ENCODE measurements around the gene YEATS2.
"Not testable (repeated sequence)": the region's sequence is repeated elsewhere in the genome, so short reads cannot be mapped to it uniquely, and the experiment has no call there.

The YEATS2 gene

DNA sequence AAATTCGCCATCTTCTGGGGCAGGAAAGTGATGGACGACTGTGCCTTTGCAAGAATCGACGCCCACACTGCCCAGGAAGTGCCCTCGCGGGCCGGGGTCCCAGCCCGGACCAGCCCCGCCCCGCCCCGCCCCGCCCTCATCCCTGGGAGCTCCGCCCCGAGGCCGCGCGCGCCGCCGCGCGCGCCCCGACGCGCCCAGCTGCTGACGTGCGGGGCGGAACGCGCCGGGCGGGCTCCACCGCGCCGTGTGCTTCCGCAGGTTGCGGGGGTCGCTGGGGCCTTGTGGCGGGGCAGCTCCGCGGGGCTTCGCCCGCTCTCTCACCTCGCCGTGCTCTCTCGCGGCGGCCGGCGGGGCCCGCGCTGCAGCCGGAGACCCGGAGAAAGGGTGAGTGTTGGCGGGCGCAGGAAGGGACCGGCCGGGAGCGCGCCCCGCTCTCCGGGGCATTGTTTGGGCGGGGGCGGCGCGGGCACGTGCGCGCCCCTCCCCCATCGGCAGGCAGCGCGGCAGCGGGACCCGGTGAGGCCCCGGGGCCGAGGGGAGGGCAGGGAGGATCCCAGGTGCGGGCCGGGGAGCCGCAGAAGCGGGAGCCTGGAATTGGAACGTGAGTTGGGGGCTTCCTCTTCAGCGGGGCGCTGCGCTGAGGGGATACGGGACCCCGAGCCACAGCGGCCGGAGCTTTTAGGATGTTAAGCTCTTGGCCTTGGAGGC, at the start of gene YEATS2:
YEATS2 (plus strand) TSS at position 188 of the 708 bp plus-strand sequence. CDS start 17,366 bp downstream, outside the sequence.
- DNase-seq, result peak; percentile 86

DNA sequence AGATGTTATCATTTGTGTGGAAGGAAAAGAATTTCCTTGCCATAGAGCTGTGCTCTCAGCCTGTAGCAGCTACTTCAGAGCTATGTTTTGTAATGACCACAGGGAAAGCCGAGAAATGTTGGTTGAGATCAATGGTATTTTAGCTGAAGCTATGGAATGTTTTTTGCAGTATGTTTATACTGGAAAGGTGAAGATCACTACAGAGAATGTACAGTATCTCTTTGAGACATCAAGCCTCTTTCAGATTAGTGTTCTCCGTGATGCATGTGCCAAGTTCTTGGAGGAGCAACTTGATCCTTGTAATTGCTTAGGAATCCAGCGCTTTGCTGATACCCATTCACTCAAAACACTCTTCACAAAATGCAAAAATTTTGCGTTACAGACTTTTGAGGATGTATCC, 47.0 kb upstream of the YEATS2 start:
- no peak for DNase-seq

DNA sequence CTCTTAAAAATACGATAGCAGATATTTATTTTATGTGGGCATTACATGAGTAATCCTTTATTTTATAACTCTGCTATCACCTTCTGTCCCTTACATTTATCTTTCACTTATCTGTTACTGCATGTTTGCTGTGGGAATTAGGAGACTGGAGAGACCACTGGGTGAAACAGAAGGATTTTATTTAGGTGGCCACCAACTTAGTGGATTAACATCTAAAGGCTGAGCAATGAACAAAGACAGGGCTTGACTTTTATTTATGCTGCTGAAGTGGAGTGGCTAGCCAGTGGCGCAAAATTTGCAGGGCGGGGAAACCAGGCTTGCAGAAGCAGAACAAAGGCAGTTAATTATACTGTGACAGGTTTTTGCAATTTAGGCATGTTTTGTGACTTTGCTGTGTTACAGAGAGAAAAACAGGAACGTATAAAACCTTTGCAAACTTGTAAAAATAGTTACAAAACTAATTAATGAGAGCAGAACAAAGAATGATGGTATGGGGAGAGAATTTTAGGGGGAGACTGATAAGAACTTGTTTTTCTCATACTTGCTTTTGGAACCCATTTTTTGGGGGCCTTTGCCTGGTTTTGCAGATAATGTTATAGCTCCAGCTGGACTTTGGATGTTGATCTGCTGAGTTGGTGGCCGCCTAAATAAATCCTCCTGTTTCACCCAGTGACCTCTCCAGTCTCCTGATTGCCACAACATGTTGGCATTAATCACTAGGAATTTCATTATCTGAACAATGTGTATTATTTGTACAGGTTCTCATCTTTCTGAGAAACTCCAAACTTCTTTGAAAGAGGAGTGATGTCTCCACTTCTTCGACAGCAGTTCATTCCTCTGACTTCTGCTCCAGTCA, 44.2 kb upstream of the YEATS2 start:
- no peak for DNase-seq

DNA sequence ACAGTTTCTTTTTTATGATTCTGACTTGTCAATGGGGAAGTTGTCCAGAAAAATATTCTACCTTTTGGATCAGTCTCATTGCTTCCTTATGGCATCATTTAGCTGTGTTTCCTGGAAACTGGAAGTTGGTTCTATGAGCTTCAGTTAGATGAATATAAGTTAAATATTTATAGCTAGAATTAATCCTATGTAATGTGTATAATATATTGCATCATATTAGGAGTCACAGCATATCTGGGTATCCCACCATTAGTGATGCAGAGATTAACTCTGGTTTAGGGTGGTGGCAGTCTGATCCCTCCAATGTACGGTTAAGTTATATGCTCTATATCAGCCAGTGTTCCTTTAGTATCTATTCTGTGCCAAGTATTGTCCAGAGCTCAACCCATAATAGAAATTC, 42.9 kb upstream of the YEATS2 start:
- DNase-seq, result no peak

DNA sequence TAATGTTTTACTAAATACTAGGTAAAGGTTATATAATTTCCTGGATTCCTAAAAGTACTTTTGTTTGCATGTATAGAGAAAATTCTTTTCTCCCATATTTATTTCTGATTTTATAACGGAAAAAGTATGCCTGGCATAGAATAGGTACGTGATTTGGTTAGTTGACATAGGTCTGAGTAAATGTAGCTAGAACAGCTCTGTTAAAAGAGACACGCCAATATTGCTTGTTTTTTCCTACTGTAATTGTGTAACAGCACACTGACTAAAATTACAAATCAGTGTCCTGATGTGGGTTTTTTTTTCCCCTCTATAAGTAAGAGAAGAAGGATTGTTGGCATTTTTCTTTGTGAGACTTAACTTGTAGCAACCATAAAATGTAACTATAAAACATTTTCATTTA, 35.5 kb upstream of the YEATS2 start:
- DNase-seq, result no peak

DNA sequence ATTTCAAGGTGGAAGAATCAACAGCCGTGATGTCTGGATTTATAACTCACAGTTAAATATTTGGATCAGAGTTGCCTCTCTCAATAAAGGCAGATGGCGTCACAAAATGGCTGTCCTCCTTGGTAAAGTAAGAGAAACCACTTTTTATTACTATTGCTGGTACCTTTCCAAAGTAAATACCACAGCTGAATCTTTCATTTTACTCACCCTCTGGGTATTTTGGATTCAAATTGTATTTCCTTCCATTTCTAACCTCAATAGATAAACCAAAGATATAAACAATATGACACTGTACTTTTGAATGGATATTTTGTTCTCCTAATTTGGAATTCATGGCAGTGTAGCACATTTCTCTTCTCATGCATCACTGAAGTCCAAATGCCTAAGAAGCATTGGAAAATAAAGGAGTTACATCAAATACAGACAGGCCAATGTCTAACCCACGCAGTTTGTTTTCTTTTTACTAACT, 32.6 kb upstream of the YEATS2 start:
- DNase-seq, result no peak

DNA sequence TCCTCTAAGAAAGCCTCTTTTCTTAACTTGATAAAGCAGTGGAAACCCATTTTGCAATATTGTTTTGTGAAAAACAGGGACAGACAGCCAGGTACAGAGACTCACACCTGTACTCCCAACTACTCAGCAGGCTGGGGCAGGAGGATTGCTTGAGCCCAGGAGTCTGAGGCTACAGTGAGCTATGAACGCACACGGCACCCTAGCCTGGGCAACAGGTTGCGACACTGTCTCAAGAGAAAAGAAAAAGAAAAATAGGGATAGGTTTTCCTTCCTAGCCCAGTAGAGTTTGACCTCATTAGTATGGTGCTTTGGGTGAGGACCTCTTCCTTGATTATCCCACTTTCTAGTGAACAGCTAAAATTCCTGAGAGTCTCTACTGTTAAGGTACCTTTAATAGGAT, 17.5 kb upstream of the YEATS2 start:
- DNase-seq, result no peak

DNA sequence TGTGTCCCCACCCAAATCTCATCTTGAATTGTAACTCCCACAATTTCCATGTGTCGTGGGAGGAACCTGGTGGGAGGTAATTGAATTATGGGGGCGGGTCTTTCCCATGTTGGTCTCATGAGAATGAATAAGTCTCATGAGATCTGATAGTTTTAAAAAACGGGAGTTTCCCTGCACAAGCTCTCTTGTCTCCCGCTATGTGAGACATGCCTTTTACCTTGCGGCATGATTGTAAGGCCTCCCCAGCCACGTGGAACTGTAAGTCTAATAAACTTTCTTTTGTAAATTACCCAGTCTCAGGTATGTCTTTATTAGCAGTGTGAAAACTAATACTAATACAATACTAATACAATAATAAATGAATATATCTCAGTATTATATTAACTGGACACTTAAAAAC, 9.9 kb upstream of the YEATS2 start:
- no peak for DNase-seq

DNA sequence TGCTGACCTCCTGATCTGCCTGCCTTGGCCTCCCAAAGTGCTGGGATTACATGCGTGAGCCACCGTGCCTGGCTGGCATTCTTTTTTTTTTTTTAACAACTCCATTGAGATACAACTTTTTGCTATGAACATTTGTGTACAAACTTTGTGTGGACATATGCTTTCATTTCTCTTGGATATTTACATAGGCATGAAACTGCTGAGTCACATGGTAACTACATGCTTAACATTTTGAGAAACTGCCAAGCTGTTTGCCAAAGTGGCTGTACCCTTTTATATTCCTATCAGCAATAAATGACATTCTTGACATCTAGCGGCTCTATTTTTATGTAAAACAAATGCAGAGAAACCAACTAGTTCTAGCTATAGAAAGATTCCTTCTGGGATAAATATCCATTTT, 8.7 kb upstream of the YEATS2 start:
- DNase-seq, result no peak

DNA sequence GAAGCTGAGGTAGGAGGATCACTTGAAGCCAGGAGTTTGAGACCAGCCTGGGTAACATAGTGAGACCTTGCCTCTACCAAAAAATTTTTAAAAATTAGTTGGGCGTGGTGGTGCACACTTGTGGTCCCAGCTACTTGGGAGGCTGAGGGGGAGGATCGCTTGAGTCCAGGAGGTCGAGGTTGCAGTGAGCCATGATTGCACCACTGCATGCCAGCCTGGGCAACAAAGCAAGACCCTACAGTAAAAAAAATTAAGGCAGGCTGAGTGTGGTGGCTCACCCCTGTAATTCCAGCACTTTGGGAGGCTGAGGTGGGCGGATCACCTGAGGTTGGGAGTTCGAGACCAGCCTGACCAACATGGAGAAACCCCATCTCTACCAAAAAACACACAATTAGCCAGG, 8.0 kb upstream of the YEATS2 start:
- not testable (repeated sequence) for DNase-seq

DNA sequence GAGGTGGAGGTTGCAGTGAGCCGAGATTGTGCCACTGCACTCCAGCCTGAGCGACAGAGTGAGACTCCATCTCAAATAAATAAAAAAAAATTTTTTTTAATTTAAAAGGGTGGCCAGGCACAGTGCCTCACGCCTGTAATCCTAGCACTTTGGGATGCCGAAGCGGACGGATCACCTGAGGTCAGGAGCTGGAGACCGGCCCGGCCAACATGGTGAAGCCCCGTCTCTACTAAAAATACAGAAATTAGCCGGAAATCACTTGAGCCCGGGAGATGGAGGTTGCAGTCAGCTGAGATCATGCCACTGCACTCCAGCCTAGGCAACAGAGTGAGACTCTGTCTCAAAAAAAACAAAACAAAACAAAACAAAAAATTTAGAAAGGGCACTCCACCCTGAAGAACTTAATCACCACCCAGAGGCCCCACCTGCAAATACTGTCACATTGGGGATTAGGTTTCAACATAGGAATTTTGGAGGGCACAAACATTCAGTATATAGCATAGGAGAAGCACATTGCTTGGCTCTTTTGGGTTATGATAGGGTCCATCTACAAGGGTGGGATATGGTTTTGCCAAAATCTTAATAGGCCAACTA, 7.1 kb upstream of the YEATS2 start:
- DNase-seq, result no peak

DNA sequence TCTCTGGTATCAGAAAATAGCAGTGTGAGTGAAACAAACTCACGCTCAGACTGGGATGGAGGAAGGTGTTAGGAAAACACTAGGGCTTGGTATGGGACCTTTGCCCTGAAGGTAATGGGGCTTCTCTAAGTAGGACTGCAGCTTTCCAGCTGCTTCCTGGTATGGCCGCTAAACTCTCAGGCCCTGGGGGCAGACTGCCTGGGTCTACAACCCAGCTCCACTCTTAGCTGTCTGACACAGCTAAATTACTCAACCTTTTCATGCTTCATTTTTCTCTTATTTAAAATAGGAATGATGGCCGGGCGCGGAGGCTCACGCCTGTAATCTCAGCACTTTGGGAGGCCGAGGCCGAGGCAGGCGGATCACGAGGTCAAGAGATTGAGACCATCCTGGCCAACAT, 5.2 kb upstream of the YEATS2 start:
- no peak for DNase-seq

DNA sequence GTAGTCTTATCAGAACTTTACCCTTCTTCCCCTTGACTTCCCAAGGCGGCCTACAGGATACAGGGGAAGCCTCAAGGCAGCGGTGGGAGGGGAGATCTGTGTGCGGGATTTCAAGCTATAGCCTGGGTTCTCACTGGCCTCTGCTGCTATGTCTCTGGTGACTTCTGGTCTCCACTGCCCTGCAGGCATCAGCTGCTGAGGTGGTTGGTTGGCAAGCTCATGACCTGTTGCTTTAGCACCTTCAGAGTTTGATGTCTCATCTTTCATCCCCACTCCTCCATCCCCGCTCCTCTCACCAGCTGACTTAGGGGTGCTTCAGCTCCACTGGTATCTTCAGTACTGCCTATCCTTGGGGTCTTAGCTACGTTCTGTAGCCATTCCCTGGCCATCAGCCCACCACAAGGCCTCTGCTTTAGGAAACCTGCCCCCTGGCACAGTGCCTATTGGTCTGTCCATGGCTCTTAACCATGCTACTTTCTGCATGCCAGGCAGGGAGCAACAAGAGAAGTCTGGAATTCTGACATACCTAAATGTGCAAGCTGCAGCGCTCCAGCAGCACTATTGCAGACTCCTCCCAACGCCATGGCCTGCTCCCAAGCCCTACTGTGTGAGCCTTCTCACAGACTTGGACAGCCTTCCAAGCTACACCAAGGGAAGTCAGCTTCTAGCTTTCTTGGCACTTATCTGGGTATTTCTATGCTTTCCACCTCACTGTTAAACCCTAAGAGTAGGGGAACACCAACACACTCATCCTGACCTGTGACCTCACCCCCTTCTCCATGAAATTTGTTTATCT, 1.8 kb upstream of the YEATS2 start:
- no peak for DNase-seq

DNA sequence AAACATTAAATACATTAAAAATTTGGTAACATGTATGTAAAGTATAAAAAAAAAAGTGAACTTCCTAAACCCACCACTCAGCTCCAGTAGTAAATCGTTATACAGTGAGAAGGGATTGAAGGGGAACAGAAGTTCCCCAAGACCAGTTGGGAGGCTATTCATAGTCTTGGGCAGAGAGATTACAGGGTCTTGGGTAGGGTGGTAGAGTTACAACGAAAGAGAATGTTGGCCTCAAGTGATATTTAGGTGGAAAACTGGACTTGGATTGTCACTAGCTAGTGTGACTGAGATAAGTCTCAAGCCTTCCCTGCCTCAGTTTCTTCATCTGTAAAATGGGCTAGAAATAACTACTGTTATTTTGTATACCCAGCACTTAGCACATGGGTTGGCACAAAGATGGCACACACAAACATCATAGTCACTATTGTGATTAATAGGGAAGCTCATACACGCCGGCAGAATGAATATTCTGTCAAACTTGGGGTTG, 431 bp upstream of the YEATS2 start:
- DNase-seq, result no peak

DNA sequence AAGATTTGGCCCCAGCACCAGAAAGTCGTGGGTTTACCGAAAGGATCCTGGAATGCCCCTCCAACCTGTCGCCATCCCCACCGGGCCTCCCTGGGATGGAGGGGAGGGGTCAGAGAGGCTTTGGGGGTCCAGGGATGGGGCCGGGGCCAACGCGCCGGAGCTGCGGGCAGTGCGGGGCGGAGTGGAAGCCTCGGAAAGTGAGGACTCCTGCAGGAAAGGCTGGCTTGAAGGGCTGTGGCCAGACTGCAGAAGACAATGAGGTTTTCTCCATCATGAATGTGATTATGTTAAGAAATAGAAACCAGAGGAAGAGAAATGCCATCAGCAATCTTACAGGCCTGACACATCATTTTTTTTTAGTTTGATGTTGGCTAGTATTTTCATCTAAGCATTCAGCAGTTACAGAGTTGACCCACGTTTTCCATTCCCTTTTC, 738 bp downstream of the YEATS2 start:
- peak; percentile 36 for DNase-seq

DNA sequence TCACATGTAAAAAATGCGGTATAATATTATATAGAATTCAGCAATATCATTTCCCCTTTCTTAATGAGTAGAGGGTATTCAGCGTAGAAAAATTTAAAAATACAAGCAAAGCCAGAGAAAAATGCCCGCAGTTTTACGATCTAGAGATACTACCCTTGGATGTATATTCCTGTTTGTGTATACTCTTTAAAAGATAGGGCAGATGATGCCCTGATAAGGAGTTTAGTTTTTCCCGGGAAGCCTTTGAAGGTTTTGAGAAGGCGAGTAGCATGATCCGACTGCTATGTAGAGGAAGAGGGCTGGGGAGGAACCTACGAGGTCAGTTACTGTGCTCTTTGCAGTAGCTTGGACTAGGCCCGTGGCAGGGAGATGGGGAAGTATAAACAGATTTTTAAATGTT, 1.2 kb downstream of the YEATS2 start:
- no peak for DNase-seq

DNA sequence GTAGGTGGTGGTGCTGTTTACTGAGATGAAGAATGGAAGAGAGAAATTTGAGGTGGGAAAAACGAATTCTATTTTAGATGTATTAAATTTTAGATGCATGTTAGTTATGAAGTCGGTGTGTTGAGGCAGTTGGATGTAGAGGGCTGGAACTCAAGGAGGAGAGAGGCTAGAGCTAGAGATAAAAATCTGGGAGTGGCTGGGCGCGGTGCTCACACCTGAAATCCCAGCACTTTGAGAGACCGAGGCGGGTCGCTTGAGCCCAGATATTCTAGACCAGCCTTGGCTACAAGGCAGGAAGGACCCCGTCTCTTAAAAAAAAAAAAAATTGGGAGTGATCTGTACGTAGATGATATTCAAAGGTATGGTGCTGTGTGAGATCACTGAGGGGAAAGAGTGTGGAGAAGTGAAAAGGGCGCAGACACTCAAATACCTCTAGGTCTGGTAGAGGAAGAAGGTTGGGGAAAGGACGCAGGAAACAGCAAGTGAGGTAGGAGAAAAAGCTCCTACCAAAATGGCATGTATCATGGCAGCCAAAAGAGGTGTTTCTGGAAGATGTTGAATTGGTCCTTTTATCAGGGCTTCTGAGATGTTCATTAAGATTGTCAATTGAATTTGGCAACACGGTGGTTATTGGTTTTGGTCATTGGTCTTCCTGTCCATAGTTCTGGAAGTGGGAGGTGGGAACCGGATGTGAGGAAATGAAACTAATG, 1.8 kb downstream of the YEATS2 start:
- DNase-seq, result no peak

DNA sequence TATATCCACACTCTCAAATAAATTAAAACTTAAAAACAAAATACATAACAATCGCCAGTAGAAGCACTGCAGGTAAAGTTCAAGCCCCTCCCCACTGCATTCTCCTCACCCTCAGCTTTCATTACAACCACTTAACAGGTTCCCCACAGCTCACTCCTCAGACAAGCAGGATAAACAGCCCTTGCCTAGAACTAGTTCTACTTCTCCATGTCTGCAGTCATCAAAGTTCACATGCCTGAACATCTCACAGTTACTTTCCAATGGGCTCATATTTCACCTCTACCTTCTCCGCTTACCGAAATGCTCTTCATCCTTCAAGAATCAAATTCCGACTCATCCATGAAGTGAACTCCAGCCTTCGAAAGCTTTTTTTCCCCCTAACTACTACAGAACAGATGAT, 4.1 kb downstream of the YEATS2 start:
- DNase-seq, result no peak

DNA sequence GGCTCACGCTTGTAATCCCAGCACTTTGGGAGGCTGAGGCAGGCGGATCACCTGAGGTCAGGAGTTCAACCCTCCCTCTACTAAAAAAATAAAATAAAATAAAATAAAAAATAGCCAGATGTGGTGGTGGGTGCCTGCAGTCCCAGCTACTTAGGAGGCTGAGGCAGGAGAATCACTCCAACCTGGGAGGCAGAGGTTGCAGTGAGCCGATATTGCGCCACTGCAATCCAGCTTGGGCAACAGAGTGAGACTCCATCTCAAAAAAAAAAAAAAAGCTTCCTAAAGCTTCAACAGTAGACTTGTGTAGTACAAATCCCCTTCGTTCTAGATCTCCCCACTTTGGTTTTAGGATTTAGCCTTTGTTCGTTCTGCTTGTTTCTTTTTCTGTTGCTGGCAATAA, 6.3 kb downstream of the YEATS2 start:
- not testable (repeated sequence) for DNase-seq

DNA sequence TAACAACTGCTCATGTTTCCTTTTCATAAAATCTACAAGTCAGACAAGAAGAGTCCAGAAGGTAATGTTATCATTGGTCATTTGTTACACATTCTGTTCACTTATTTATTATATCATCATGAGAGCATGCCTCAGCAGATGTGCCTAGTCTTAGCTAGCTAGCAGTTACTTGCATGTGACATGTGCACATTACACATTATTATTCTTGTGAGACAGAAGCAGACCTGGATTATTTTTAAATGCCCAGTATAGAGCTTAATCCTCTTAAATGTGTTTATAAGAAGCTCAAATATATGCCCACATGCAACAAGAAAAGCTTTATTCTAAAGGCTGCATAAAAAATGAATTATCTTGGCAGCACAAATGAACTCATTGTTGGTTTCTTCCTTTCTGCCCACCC, 12.6 kb downstream of the YEATS2 start:
- no peak for DNase-seq

DNA sequence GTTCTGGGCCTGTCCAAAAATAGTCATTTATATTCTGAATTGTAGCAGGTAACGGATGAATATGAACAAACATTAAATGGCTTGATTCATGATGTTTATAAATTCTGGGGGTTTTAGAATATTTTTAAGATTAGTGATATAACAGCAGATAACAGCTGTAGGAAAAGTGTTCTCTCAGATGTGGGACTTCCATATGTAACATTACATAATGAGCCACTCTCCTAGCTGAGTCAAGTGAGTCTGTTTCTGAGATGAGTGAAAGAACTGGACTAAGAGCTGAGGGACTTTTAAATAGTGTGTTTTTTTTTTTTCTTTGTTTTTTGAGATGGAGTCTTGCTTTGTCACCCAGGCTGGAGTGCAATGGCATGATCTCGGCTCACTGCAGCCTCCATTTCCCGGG, 13.9 kb downstream of the YEATS2 start:
- no peak for DNase-seq

DNA sequence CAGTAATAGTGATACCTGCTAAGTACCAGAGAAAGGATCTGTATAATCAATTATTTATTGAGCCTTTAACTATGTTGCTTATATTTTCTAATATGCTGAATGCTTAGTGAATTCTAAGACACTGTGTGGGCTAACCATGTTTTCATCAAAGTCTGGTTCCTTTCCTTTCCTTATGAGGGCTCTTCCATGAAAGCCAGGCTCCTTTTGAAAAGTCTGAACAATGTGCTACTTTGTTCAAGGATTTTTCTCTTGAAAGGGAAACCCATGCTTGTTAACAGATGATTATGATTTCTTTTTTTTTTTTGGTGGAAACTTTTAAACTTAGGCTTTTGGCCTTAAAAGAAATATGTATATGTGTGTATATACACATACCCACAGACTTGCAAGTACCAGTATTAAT, 17.0 kb downstream of the YEATS2 start:
- no peak for DNase-seq
